ENCODE measurements around the gene SUGP1. TPM values are rescaled to one million over a fixed set of nuclear protein-coding genes. Genes with fewer than 3 reads are reported as not detected.
"Not testable (repeated sequence)": the region's sequence is repeated elsewhere in the genome, so short reads cannot be mapped to it uniquely, and the experiment has no call there.

The SUGP1 gene
- total RNA-seq, 4 donors from 2014 or later = 31.1 to 118 (median 66.5) TPM

DNA sequence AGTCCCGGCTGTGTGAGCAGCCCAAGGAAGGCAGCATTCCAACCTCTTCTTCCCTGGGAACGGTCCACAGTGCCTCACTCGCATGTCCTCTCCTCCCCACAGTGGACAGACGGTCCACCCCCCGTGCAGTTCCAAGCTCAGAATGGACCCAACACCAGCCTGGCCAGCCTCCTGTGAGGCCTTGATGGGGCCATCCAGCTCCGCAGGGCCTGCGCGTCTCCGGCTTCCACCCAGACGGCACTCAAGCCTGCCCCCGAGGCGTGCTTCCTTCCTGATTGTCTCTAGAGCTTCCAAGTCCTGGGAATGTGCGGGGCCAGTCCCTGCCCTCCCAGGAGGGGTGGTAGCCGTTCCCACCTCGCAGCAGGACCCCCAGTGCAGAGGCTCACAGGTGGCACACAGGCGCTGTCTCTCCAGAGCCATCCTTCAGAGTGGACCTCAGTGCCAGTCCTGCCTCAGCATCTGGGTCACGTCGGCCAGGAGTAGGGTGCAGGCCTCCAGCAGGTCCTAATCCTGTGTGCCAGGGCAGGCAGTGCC, 35.4 kb upstream of the SUGP1 start:
- TF ChIP-seq POLR2AphosphoS5 (IDR thresholded peaks at IDR 0.05) (no peak), POLR2A (IDR thresholded peaks at IDR 0.05) (no peak), EP300 (IDR thresholded peaks at IDR 0.05; ENCODE audit: low read depth) (no peak)
- TF ChIP-seq, protein P1, sequence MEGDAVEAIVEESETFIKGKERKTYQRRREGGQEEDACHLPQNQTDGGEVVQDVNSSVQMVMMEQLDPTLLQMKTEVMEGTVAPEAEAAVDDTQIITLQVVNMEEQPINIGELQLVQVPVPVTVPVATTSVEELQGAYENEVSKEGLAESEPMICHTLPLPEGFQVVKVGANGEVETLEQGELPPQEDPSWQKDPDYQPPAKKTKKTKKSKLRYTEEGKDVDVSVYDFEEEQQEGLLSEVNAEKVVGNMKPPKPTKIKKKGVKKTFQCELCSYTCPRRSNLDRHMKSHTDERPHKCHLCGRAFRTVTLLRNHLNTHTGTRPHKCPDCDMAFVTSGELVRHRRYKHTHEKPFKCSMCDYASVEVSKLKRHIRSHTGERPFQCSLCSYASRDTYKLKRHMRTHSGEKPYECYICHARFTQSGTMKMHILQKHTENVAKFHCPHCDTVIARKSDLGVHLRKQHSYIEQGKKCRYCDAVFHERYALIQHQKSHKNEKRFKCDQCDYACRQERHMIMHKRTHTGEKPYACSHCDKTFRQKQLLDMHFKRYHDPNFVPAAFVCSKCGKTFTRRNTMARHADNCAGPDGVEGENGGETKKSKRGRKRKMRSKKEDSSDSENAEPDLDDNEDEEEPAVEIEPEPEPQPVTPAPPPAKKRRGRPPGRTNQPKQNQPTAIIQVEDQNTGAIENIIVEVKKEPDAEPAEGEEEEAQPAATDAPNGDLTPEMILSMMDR (IDR thresholded peaks at IDR 0.05) = no peak
- H3K4me1 ChIP-seq = no peaks in the 10 kb centered on the region
- H3K36me3 ChIP-seq = peaks cover 0 to 58% (median 22%) of the 10 kb centered on the region in 4 donors
- no peaks in the 10 kb centered on the region for H3K27me3 ChIP-seq
- in situ Hi-C loops (cut with MboI; ENCODE audit: low pct_ligation_motif_present in 1 of 4, low pct_unique_long_range_greater_than_20kb in 1 of 4, low sequenced_read_pairs in 3 of 4) (loop anchor here in 2 of 4 donors (25.0 kb wide), 1 partner anchor 132 kb away; no protein-coding TSS in a partner anchor), intact Hi-C loops (cut with DNase I; ENCODE audit: low total_unique reads) (no loop called here)
- no peak overlapping the region for H3K4me3 ChIP-seq
- no peaks in the 10 kb centered on the region for H3K9me3 ChIP-seq
- H3K27ac ChIP-seq = no peak overlapping the region
- WGBS, 2 donors (ENCODE audit: low coverage in 1 of 2) = 94% methylated on average over 17 of the region's 18 CpGs; no CpG with 5 or more reads in 1 of the 2 donors
- no peak for DNase-seq

DNA sequence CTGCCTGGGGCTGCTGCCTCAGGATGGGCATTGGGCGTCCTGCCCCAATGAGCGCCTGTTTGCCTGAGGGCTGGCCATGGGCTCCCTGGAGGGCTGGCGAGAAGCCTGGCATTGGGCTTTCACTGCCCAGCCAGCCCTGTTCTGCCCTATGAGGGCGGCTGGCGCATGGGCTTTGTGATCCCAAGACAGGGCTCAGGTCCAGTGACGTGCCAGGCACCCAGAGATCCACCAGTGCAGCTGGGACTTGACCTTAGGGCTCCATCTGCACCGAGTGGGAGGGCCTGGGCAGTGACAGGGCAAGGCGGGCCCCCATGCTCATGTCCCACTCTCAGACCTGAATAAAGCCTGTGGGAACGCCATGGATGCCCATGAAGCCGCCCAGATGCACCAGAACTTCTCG, 34.6 kb upstream of the SUGP1 start:
- Histone ChIP-seq H3K36me3 (peaks cover 0 to 58% (median 22%) of the 10 kb centered on the region in 4 donors), H3K4me1 (no peaks in the 10 kb centered on the region), H3K27ac (no peak overlapping the region), H3K27me3 (no peaks in the 10 kb centered on the region), H3K9me3 (no peaks in the 10 kb centered on the region), H3K4me3 (no peak overlapping the region)
- 95% methylated on average over 8 of the region's 11 CpGs; no CpG with 5 or more reads in 1 of the 2 donors for WGBS, 2 donors (ENCODE audit: low coverage in 1 of 2)
- DNase-seq = no peak
- in situ Hi-C loops (cut with MboI; ENCODE audit: low pct_ligation_motif_present in 1 of 4, low pct_unique_long_range_greater_than_20kb in 1 of 4, low sequenced_read_pairs in 3 of 4) = loop anchor here in 2 of 4 donors (25.0 kb wide), 1 partner anchor 132 kb away; no protein-coding TSS in a partner anchor
- intact Hi-C loops (cut with DNase I; ENCODE audit: low total_unique reads) = no loop called here
- no peak for TF ChIP-seq POLR2AphosphoS5 (IDR thresholded peaks at IDR 0.05)
- TF ChIP-seq, protein P1 (IDR thresholded peaks at IDR 0.05) = no peak
- TF ChIP-seq EP300 (IDR thresholded peaks at IDR 0.05; ENCODE audit: low read depth) = no peak

DNA sequence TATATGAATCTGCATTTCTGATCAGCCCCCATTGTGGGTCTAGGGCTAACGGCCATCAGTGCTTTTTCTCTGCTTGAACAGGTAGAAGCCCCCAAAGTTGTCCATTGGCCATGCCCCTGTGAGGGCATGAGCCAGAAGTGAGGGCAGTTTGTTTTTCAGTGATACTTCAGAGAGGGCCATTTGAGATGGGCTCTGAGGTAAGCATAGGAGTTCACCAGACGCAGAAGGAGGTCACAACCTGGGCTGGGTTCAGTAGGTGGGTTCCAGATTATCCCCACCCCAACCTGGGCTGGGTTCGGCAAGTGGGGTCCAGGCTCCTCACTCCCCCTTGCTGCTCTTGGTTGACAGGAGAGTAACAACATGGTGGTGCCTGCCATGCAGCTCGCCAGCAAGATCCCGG, 33.7 kb upstream of the SUGP1 start:
- intact Hi-C loops (cut with DNase I; ENCODE audit: low total_unique reads) (no loop called here), in situ Hi-C loops (cut with MboI; ENCODE audit: low pct_ligation_motif_present in 1 of 4, low pct_unique_long_range_greater_than_20kb in 1 of 4, low sequenced_read_pairs in 3 of 4) (loop anchor here in 2 of 4 donors (25.0 kb wide), 1 partner anchor 133 kb away; no protein-coding TSS in a partner anchor)
- Histone ChIP-seq H3K9me3 (no peaks in the 10 kb centered on the region), H3K27ac (no peak overlapping the region), H3K4me1 (no peaks in the 10 kb centered on the region), H3K36me3 (peaks cover 0 to 66% (median 25%) of the 10 kb centered on the region in 4 donors), H3K4me3 (no peak overlapping the region), H3K27me3 (no peaks in the 10 kb centered on the region)
- DNase-seq = no peak
- 96 to 100% methylated on average over 2 to 5 of the region's 5 CpGs for WGBS, 2 donors (ENCODE audit: low coverage in 1 of 2)
- no peak for TF ChIP-seq POLR2A (IDR thresholded peaks at IDR 0.05)

DNA sequence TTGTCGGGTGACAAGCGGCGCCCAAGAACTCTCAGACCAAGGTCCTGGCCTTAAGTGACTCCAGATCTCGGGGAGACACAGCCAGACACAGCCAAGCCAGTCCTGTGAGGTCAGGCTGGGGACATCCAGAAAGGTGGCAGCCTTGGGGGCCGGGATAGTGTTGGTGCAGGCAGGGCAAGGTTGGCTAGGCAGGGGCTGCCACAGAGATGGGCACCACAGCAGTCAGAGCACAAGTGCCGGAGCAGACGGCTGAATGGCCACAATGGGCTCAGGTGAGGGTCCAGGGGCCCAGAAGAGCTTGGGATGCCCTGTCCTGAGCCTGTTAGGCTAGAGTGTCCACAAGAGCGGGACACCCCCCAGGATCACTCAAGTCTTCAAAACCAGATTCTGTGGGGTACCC, 32.5 kb upstream of the SUGP1 start:
- peaks cover 0 to 68% (median 26%) of the 10 kb centered on the region in 4 donors for H3K36me3 ChIP-seq
- H3K9me3 ChIP-seq = no peaks in the 10 kb centered on the region
- H3K4me3 ChIP-seq = no peak overlapping the region
- no peaks in the 10 kb centered on the region for H3K4me1 ChIP-seq
- H3K27ac ChIP-seq = no peak overlapping the region
- WGBS, 2 donors (ENCODE audit: low coverage in 1 of 2) = 97% methylated on average over 8 of the region's 8 CpGs; no CpG with 5 or more reads in 1 of the 2 donors
- DNase-seq = no peak
- H3K27me3 ChIP-seq = no peaks in the 10 kb centered on the region
- in situ Hi-C loops (cut with MboI; ENCODE audit: low pct_ligation_motif_present in 1 of 4, low pct_unique_long_range_greater_than_20kb in 1 of 4, low sequenced_read_pairs in 3 of 4) (loop anchor here in 2 of 4 donors (25.0 kb wide), 1 partner anchor 134 kb away; no protein-coding TSS in a partner anchor), intact Hi-C loops (cut with DNase I; ENCODE audit: low total_unique reads) (no loop called here)
- no peak for TF ChIP-seq EP300 (IDR thresholded peaks at IDR 0.05; ENCODE audit: low read depth)
- no peak for TF ChIP-seq POLR2A (IDR thresholded peaks at IDR 0.05)
- TF ChIP-seq, protein P1 (IDR thresholded peaks at IDR 0.05) = no peak
- TF ChIP-seq POLR2AphosphoS5 (IDR thresholded peaks at IDR 0.05) = no peak

DNA sequence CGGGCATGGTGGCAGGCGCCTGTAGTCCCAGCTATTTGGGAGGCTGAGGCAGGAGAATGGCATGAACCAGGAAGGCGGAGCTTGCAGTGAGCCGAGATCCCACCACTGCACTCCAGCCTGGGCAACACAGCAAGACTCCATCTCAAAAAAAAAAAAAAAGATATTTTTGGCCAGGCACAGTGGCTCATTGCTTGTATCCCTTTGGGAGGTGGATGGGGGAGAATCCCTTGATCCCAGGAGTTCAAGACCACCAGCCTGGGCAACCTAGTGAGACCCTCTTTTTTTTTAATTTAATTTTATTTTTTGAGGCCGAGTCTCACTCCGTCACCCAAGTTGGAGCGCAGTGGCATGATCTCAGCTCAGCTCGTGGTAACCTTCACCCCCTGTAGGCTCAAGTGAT, 30.4 kb upstream of the SUGP1 start:
- intact Hi-C loops (cut with DNase I; ENCODE audit: low total_unique reads); H3K9me3 ChIP-seq; H3K27ac ChIP-seq; H3K4me3 ChIP-seq; H3K4me1 ChIP-seq; DNase-seq; H3K27me3 ChIP-seq: not testable (repeated sequence)
- 97% methylated on average over 8 of the region's 8 CpGs; no CpG with 5 or more reads in 1 of the 2 donors for whole genome bisulfite sequencing, 2 donors (ENCODE audit: low coverage in 1 of 2)
- in situ Hi-C loops (cut with MboI; ENCODE audit: low pct_ligation_motif_present in 1 of 4, low pct_unique_long_range_greater_than_20kb in 1 of 4, low sequenced_read_pairs in 3 of 4) = loop anchor here in 2 of 4 donors (25.0 kb wide), 1 partner anchor 137 kb away; no protein-coding TSS in a partner anchor
- H3K36me3 ChIP-seq = peaks cover 0 to 71% (median 31%) of the 10 kb centered on the region in 4 donors

Measured in transverse colon (tissue), 4 donors.